Caki2 (cell line): ENCODE results near the gene KRR1. TPM values are rescaled to one million over a fixed set of nuclear protein-coding genes. Genes with fewer than 3 reads are reported as not detected.

Experiments used
- DNase-seq: peaks from one replicate; pipeline ENCODE4 v3.0.0-alpha.2; 2015; ENCODE audit warnings: low read depth
- in situ Hi-C: cut with HindIII; loops from 2 replicates; pipeline ENCODE4 v1.10.0; 2016; ENCODE audit warnings: low sequenced_read_pairs, low pct_unique_long_range_greater_than_20kb, mixed read lengths
- total RNA-seq: library from RNA; depleted of rRNA; stranded (reverse); fragments of >200 nt; shearing (Covaris generic); gene quantifications from 2 replicates; pipeline ENCODE4 v1.2.3, GENCODE V29; 2014; ENCODE audit warnings: low replicate concordance; rRNA removed

The KRR1 gene
- 53.4 and 67.5 TPM in 2 replicates for total RNA-seq

- peak; percentile 98 for DNase-seq
- in situ Hi-C loops = no loop called here
Observed at GRCh38 chr12:75511116-75512048, at the start of gene KRR1. KRR1 (minus strand) TSS chr12:75511609; CDS start chr12:75511597, 12 bp downstream.

GRCh38 chr12:75560167-75560566, 48.8 kb upstream of the KRR1 start:
- DNase-seq = peak; percentile 19
- in situ Hi-C loops = no loop called here

GRCh38 chr12:75558287-75558686, 46.9 kb upstream of the KRR1 start:
- in situ Hi-C loops = no loop called here
- no peak for DNase-seq

- in situ Hi-C loops = no loop called here
- no peak for DNase-seq
Observed at GRCh38 chr12:75556311-75556899, 45.0 kb upstream of the KRR1 start.

GRCh38 chr12:75554556-75554880, 43.1 kb upstream of the KRR1 start:
- no peak for DNase-seq
- in situ Hi-C loops = no loop called here

- in situ Hi-C loops = no loop called here
- no peak for DNase-seq
Observed at GRCh38 chr12:75553836-75554555, 42.6 kb upstream of the KRR1 start.

GRCh38 chr12:75553398-75553797, 42.0 kb upstream of the KRR1 start:
- in situ Hi-C loops = no loop called here

GRCh38 chr12:75551477-75551876, 40.1 kb upstream of the KRR1 start:
- DNase-seq = no peak
- in situ Hi-C loops = no loop called here

More at GRCh38 chr12:75553398-75553797, 42.0 kb upstream of the KRR1 start:
- no peak for DNase-seq

GRCh38 chr12:75550401-75551240, 39.2 kb upstream of the KRR1 start:
- DNase-seq = no peak

GRCh38 chr12:75549989-75550388, 38.6 kb upstream of the KRR1 start:
- in situ Hi-C loops = loop anchor here (25.0 kb wide), 1 partner anchor 487 kb away; the partner anchor contains the start of gene PHLDA1
- DNase-seq = no peak

More at GRCh38 chr12:75550401-75551240, 39.2 kb upstream of the KRR1 start:
- in situ Hi-C loops = no loop called here

- in situ Hi-C loops = loop anchor here (25.0 kb wide), 1 partner anchor 488 kb away; the partner anchor contains the start of gene PHLDA1
- no peak for DNase-seq
Observed at GRCh38 chr12:75548879-75549278, 37.5 kb upstream of the KRR1 start.

GRCh38 chr12:75545636-75546035, 34.2 kb upstream of the KRR1 start:
- no peak for DNase-seq
- in situ Hi-C loops = loop anchor here (25.0 kb wide), 1 partner anchor 492 kb away; the partner anchor contains the start of gene PHLDA1

GRCh38 chr12:75543529-75543928, 32.1 kb upstream of the KRR1 start:
- in situ Hi-C loops = loop anchor here (25.0 kb wide), 1 partner anchor 494 kb away; the partner anchor contains the start of gene PHLDA1
- DNase-seq = no peak

- in situ Hi-C loops = loop anchor here (25.0 kb wide), 1 partner anchor 494 kb away; the partner anchor contains the start of gene PHLDA1
- DNase-seq = no peak
Observed at GRCh38 chr12:75542942-75543341, 31.5 kb upstream of the KRR1 start.

GRCh38 chr12:75539889-75540288, 28.5 kb upstream of the KRR1 start:
- DNase-seq = no peak
- in situ Hi-C loops = loop anchor here (25.0 kb wide), 1 partner anchor 497 kb away; the partner anchor contains the start of gene PHLDA1

- no peak for DNase-seq
- in situ Hi-C loops = loop anchor here (25.0 kb wide), 1 partner anchor 504 kb away; the partner anchor contains the start of gene PHLDA1
Observed at GRCh38 chr12:75533239-75533638, 21.8 kb upstream of the KRR1 start.

- DNase-seq = no peak
- in situ Hi-C loops = loop anchor here (25.0 kb wide), 1 partner anchor 507 kb away; the partner anchor contains the start of gene PHLDA1
Observed at GRCh38 chr12:75529826-75530225, 18.4 kb upstream of the KRR1 start.
